NB4 (cell line): Measurements from ENCODE around the gene ABCA8.

Source experiments
- DNase-seq: peaks from one replicate; pipeline ENCODE4 v3.0.0; 2010; ENCODE audit warnings: low read depth
- H3K4me3 ChIP-seq: one replicate; pipeline ENCODE4 v1.5.1; 2011; ENCODE audit warnings: mild to moderate bottlenecking, low read depth, low read length, moderate library complexity
- MYC ChIP-seq: IDR thresholded peaks from 2 replicates; pipeline ENCODE4 v1.6.1; 2011; ENCODE audit warnings: low read depth, low read length
- POLR2A ChIP-seq: IDR thresholded peaks from 2 replicates; pipeline ENCODE4 v1.6.1; 2011; ENCODE audit warnings: mild to moderate bottlenecking; ENCODE audit not compliant: insufficient read length; ENCODE audit errors: extremely low read depth
- TF ChIP-seq, protein P1 (sequence below): IDR thresholded peaks from 2 replicates; pipeline ENCODE4 v1.6.1; 2011; ENCODE audit warnings: low read depth, low read length
- TF ChIP-seq, protein P2 (sequence below): IDR thresholded peaks from one replicate; pipeline ENCODE4 v1.5.1; 2012; ENCODE audit warnings: low read depth, low read length

The ABCA8 gene

DNA sequence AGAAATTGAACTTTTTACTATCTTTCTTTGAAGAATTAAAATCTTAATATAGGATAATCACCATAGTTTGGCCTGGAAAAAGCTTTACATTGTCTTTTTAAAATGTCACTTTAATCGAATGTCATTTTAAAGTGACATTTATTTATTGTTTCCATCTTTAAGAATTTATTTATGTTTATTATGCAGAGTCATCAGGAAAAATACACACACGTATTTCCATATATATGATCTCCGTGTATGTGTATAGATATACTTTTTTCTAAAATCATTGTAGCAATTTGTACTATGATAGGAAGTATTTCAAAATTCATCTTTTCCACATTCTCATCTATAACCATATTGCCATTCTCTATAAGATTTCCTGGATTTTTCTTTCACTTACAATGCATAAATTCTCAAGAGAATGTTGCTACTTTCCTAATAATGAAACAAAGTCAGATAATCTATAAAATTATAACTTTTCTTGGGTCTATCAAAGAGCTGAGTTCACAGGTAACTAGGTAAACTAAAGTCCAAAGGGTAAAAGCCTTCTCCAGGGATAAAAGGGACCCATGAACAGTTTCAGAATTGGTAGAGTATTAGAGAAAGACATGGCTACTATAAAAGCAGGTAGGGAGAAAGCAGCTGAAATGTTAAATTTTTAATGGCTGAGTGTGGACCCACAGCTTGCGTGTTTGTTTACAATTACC lies 11.9 kb downstream of the ABCA8 start:
- TF ChIP-seq MYC (no peak), POLR2A (no peak)
- TF ChIP-seq, protein P1, sequence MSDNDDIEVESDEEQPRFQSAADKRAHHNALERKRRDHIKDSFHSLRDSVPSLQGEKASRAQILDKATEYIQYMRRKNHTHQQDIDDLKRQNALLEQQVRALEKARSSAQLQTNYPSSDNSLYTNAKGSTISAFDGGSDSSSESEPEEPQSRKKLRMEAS: no peak
- TF ChIP-seq, protein P2, sequence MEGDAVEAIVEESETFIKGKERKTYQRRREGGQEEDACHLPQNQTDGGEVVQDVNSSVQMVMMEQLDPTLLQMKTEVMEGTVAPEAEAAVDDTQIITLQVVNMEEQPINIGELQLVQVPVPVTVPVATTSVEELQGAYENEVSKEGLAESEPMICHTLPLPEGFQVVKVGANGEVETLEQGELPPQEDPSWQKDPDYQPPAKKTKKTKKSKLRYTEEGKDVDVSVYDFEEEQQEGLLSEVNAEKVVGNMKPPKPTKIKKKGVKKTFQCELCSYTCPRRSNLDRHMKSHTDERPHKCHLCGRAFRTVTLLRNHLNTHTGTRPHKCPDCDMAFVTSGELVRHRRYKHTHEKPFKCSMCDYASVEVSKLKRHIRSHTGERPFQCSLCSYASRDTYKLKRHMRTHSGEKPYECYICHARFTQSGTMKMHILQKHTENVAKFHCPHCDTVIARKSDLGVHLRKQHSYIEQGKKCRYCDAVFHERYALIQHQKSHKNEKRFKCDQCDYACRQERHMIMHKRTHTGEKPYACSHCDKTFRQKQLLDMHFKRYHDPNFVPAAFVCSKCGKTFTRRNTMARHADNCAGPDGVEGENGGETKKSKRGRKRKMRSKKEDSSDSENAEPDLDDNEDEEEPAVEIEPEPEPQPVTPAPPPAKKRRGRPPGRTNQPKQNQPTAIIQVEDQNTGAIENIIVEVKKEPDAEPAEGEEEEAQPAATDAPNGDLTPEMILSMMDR: no peak
- no peak overlapping the region for H3K4me3 ChIP-seq
- no peak for DNase-seq

DNA sequence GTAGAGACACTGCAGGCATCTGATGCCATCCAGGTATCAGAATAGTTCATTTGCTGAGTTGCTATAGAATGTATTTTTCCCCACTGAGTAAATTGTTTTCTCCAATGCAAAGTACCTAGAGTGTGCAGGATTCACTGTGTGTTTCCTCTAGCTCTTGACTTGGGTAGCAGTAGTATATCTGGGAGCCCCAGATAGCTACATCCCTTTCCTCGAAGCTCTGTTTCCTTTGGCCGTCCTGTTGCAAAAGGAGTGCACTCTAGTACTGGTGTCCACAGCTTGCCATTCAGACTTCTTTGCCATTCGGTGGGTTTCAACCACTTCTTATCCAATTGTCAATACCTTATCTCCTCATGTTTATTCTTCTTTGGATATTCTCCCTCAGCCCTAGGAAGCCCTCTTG lies 12.8 kb downstream of the ABCA8 start:
- H3K4me3 ChIP-seq: no peak overlapping the region
- DNase-seq: no peak
- TF ChIP-seq, protein P1: no peak
- no peak for TF ChIP-seq MYC
- TF ChIP-seq POLR2A: no peak
- TF ChIP-seq, protein P2: no peak

DNA sequence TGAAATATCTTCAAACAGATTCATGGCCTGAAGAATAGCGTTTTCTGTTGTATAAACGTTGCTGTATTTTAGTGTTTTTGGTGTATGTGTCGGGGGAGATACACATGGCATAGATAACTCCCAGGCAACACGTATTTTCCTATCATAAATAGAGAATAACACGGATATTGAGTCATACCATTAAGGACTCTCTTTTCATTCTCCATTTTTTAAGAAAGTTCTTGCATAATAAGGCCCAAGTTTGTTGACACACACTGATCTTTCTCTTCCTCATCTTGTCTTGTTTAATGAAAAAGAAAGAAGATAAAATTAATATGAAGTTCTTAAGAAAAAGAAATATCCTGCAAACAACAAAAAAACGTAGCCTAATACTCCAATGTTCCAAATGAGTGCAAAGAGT lies 13.4 kb downstream of the ABCA8 start:
- no peak overlapping the region for H3K4me3 ChIP-seq
- DNase-seq: no peak
- TF ChIP-seq MYC: no peak
- TF ChIP-seq, protein P2: no peak
- TF ChIP-seq POLR2A: no peak
- TF ChIP-seq, protein P1: no peak

DNA sequence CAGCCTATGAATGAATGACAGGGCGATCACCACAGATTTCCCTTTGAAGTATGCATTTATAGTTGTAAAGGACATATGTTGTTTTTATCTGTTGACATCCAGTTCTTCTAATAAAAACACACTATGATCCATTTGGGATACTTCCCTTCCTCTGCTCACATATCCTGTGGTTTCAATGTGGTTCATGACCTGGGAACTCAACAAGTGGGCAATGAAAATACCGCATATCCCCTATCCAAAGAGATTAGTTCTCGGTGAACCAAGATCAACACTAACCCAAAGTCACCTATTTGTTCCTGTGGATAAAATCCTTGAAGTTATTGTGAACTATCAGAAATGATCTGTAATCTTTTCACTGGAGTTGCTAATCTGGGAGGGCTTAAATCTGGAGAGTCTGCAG lies 16.0 kb downstream of the ABCA8 start:
- TF ChIP-seq, protein P1: no peak
- TF ChIP-seq, protein P2: no peak
- TF ChIP-seq POLR2A (no peak), MYC (no peak)
- H3K4me3 ChIP-seq: no peak overlapping the region
- no peak for DNase-seq

DNA sequence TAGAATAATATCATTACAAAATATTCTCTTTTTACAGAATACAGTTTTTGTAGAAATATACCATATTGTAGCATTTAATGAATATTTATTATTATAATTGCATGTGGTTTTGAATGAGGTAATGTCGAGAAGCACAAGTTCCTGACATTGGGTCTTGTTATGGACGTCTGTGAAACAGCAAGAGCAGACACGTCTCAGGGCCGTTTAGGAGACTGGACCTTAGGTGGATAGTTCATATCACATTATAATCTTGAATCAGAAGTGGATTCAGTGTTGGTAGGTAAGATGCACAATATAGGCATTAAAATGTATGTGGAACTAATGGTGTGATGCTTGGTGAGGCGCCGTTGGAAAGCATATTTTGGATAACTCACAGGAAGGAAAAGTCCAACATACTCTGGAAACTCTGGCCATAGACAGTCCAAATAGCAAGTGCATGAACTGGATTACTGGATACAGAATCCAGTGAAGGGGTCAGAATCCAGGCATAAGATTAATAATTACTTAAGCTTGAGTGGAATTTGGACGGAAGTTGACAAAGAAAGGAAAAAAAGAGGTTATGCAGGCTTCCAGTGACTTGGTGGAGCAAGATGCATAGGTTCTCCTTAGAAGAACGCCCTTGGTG lies 17.2 kb downstream of the ABCA8 start:
- no peak for DNase-seq
- TF ChIP-seq, protein P2: no peak
- no peak for TF ChIP-seq MYC
- TF ChIP-seq POLR2A: no peak
- TF ChIP-seq, protein P1: no peak
- H3K4me3 ChIP-seq: no peak overlapping the region
